Calu3 (cell line): ENCODE measurements around the gene MORF4L1. TPM values are rescaled to one million over a fixed set of nuclear protein-coding genes. Genes with fewer than 3 reads are reported as not detected.
A peak's percentile ranks its signal among the peaks of the same experiment; 100 is the strongest.
"Not testable (repeated sequence)": the region's sequence is repeated elsewhere in the genome, so short reads cannot be mapped to it uniquely, and the experiment has no call there.

Source experiments
- BruUV-seq: library from RNA; stranded (reverse); fragments of 400-500 nt; replicated peaks from 2 replicates; lab custom pipeline; 2021; lab: Mats Ljungman, UMichigan
- CTCF ChIA-PET: fragments of 300-600 bp; sonication (Branson Sonifier 250); formaldehyde crosslinking; loops from one replicate; lab custom pipeline; 2022; ENCODE audit warnings: antibody characterized with exemption; lab: Charles Lee
- DNase-seq: peaks from one replicate; pipeline ENCODE4 v3.0.0; 2022
- H3K27ac Mint-ChIP-seq: one replicate; pipeline ENCODE4 v1.8.0; 2022; ENCODE audit warnings: mixed read lengths; ENCODE audit not compliant: unreplicated experiment
- H3K27me3 Mint-ChIP-seq: one replicate; pipeline ENCODE4 v1.8.0; 2022; ENCODE audit warnings: mixed read lengths; ENCODE audit not compliant: unreplicated experiment
- H3K36me3 Mint-ChIP-seq: one replicate; pipeline ENCODE4 v1.8.0; 2022; ENCODE audit warnings: mild to moderate bottlenecking, moderate library complexity, mixed read lengths; ENCODE audit not compliant: insufficient read depth, unreplicated experiment
- H3K4me1 Mint-ChIP-seq: one replicate; pipeline ENCODE4 v1.8.0; 2022; ENCODE audit warnings: mild to moderate bottlenecking, low read depth, mixed read lengths; ENCODE audit not compliant: unreplicated experiment
- H3K4me3 Mint-ChIP-seq: one replicate; pipeline ENCODE4 v1.8.0; 2022; ENCODE audit warnings: mild to moderate bottlenecking, low read depth, moderate library complexity, mixed read lengths; ENCODE audit not compliant: unreplicated experiment
- H3K9me3 Mint-ChIP-seq: one replicate; pipeline ENCODE4 v1.8.0; 2022; ENCODE audit warnings: low read depth, mixed read lengths; ENCODE audit not compliant: unreplicated experiment
- CTCF ChIP-seq: fragments of 200-600 bp; IDR thresholded peaks from one replicate; pipeline ENCODE4 v1.8.0; 2022; ENCODE audit warnings: antibody characterized with exemption; ENCODE audit not compliant: unreplicated experiment
- intact Hi-C: fragments of 100-400 bp; cut with micrococcal nuclease; formaldehyde crosslinking; loops from one replicate; pipeline ENCODE4 v1.10.0; 2022; ENCODE audit not compliant: unreplicated experiment
- total RNA-seq: library from RNA; stranded (reverse); gene quantifications from 2 replicates; pipeline ENCODE4 v1.2.3, GENCODE V29; 2022

Gene MORF4L1
- total RNA-seq, 1 experiment from 2014 or later: 335 TPM

- Mint-ChIP-seq H3K36me3 (no peaks in the 10 kb centered on the region), H3K4me3 (no peak overlapping the region), H3K27me3 (peaks cover 74% of the 10 kb centered on the region), H3K4me1 (no peaks in the 10 kb centered on the region), H3K27ac (no peak overlapping the region), H3K9me3 (no peaks in the 10 kb centered on the region)
- intact Hi-C loops: no loop called here
- CTCF ChIA-PET: no interaction called here
- TF ChIP-seq CTCF: no peak
- DNase-seq: no peak
- no TSS peak for BruUV-seq
These were observed 30.2 kb upstream of the MORF4L1 start for GRCh38 chr15:78842519-78842918.

- intact Hi-C loops, H3K4me1 Mint-ChIP-seq, DNase-seq, BruUV-seq, H3K36me3 Mint-ChIP-seq, CTCF ChIA-PET, H3K4me3 Mint-ChIP-seq, H3K27ac Mint-ChIP-seq, H3K9me3 Mint-ChIP-seq: not testable (repeated sequence)
- peaks cover 34% of the 10 kb centered on the region for H3K27me3 Mint-ChIP-seq
These were observed 25.8 kb upstream of the MORF4L1 start for GRCh38 chr15:78846906-78847305.

- H3K27ac Mint-ChIP-seq, CTCF ChIA-PET, H3K36me3 Mint-ChIP-seq, intact Hi-C loops, DNase-seq, H3K9me3 Mint-ChIP-seq, H3K4me3 Mint-ChIP-seq, H3K4me1 Mint-ChIP-seq, BruUV-seq: not testable (repeated sequence)
- H3K27me3 Mint-ChIP-seq: peaks cover 34% of the 10 kb centered on the region
These were observed 25.2 kb upstream of the MORF4L1 start for GRCh38 chr15:78847387-78847906.

- intact Hi-C loops: no loop called here
- no peak overlapping the region for H3K27ac Mint-ChIP-seq
- H3K36me3 Mint-ChIP-seq: no peaks in the 10 kb centered on the region
- CTCF ChIA-PET: interaction anchor here (1.0 kb wide), 1 partner anchor 10 kb away, joined by 3 read pairs; no protein-coding TSS in a partner anchor
- DNase-seq: no peak
- H3K27me3 Mint-ChIP-seq: peaks cover 6% of the 10 kb centered on the region
- H3K9me3 Mint-ChIP-seq: no peaks in the 10 kb centered on the region
- H3K4me1 Mint-ChIP-seq: peaks cover 9% of the 10 kb centered on the region
- no peak overlapping the region for H3K4me3 Mint-ChIP-seq
- BruUV-seq: no TSS peak
- no peak for TF ChIP-seq CTCF
These were observed 22.3 kb upstream of the MORF4L1 start for GRCh38 chr15:78850352-78850751.

GRCh38 chr15:78850941-78851755, 21.5 kb upstream of the MORF4L1 start:
- Mint-ChIP-seq H3K4me1 (peaks cover 9% of the 10 kb centered on the region), H3K27me3 (no peaks in the 10 kb centered on the region), H3K9me3 (no peaks in the 10 kb centered on the region), H3K27ac (no peak overlapping the region), H3K36me3 (no peaks in the 10 kb centered on the region), H3K4me3 (no peak overlapping the region)
- TF ChIP-seq CTCF: no peak
- CTCF ChIA-PET: interaction anchor here (0.7 to 1.0 kb wide), 2 partner anchors 9 to 22 kb away, joined by 3 read pairs; partner anchors contain the start of gene MORF4L1
- intact Hi-C loops: no loop called here
- no TSS peak for BruUV-seq
- peak; percentile 15 for DNase-seq
